Epithelial cell of proximal tubule (primary cell): Measurements from ENCODE around the gene OTOR. TPM values are rescaled to one million over a fixed set of nuclear protein-coding genes. Genes with fewer than 3 reads are reported as not detected.
A peak's percentile ranks its signal among the peaks of the same experiment; 100 is the strongest.

Experiments
- DNase-seq: peaks from one replicate; pipeline ENCODE4 v3.0.0-alpha.2; 2011; ENCODE audit warnings: low read depth
- H3K4me3 ChIP-seq: 2 replicates; pipeline ENCODE4 v1.5.1; 2011; ENCODE audit warnings: low read depth, mild to moderate bottlenecking, low read length
- total RNA-seq: library from RNA; depleted of rRNA; stranded (reverse); fragments of >200 nt; gene quantifications from 2 replicates; pipeline ENCODE4 v1.2.3, GENCODE V29; 2015
- TF ChIP-seq, protein P1 (sequence below): conservative IDR thresholded peaks from 2 replicates; pipeline ENCODE4 v1.5.1; 2012; ENCODE audit warnings: low read depth, mild to moderate bottlenecking, low read length

Gene OTOR, protein sequence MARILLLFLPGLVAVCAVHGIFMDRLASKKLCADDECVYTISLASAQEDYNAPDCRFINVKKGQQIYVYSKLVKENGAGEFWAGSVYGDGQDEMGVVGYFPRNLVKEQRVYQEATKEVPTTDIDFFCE
- total RNA-seq: not detected in 2 replicates

DNA sequence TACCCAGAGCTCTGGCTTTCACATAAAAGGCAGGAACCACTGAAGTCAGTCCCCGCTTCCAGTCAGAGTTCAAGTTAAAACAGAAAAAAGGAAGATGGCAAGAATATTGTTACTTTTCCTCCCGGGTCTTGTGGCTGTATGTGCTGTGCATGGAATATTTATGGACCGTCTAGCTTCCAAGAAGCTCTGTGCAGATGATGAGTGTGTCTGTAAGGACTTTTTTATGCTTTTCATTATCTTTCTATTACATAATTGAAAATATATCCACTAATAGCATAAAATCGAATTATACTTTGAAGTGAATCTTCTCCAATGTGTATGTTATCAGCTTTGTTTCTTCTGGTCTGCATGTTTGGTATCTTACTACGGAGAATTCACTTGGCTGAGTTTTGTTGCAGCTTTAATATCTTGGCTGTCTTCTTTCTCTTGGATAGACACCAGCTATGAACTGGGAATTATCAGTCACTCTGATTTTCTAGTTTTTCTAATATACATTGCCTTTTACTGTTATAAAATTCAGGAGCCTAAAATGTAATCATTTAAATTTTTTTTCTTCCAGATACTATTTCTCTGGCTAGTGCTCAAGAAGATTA is at the start of gene OTOR:
OTOR (plus strand) TSS at position 51 of the 593 bp plus-strand sequence; CDS start at position 95, 44 bp downstream.
- no peak for DNase-seq
- TF ChIP-seq, protein P1, sequence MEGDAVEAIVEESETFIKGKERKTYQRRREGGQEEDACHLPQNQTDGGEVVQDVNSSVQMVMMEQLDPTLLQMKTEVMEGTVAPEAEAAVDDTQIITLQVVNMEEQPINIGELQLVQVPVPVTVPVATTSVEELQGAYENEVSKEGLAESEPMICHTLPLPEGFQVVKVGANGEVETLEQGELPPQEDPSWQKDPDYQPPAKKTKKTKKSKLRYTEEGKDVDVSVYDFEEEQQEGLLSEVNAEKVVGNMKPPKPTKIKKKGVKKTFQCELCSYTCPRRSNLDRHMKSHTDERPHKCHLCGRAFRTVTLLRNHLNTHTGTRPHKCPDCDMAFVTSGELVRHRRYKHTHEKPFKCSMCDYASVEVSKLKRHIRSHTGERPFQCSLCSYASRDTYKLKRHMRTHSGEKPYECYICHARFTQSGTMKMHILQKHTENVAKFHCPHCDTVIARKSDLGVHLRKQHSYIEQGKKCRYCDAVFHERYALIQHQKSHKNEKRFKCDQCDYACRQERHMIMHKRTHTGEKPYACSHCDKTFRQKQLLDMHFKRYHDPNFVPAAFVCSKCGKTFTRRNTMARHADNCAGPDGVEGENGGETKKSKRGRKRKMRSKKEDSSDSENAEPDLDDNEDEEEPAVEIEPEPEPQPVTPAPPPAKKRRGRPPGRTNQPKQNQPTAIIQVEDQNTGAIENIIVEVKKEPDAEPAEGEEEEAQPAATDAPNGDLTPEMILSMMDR: no peak
- no peak within 1 kb of the TSS for H3K4me3 ChIP-seq

DNA sequence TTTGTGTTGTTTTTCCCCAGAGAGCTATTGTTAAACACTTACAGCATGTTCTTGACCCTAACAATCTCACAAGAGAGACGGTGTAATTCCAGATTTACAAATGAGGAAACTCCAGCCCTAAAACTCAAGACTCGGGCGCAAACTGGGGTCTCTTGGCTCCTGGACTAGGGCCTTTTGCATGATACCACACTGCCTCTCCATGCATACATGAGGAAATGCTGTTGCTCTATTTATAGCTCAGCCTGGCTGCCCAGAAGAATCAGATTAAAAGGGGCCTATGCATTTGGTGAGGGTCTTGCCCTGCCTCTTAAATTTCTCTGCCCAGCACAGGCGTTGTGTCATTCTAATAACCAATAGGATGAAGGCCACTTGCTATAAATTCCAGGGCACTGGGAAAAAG is 48.9 kb upstream of the OTOR start:
- H3K4me3 ChIP-seq: no peak overlapping the region
- DNase-seq: no peak
- TF ChIP-seq, protein P1: no peak

DNA sequence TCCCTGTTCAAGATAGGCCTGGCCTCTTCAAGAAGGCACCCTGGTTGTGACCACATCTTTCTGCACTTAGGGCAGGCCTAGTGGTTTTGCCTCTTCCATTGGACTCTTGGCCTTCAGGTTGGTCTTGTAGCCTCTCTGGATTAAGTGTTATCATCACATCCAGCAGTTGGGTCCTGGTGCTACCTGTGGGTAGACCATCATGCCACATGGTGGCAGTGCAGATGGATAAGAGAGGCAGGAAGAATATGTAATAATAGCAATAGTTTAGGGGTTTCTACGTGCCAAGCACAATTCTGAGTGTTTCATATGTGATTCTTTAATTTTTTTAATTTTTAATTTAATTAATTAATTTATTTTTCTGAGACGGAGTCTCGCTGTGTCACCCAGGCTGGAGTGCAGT is 46.9 kb upstream of the OTOR start:
- TF ChIP-seq, protein P1: peak; percentile 51
- DNase-seq: no peak
- H3K4me3 ChIP-seq: no peak overlapping the region

DNA sequence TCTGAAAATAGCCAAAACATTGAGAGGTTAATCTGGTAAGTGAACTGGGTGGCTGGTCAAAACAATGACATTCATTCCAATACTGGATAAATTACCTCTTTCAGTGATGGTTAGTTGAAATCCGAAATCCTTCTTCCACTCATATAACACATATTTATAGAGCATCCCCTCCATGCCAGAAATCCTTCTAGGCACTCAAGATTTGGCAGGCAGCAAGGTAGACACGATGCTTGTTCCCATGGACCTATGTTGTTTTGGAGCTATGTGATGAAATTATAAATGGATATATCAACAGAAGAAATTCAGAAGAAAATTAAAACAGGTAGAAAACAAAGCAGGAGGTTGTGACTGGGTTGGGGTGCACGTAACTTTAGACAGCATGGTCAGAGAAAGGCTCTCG is 44.6 kb upstream of the OTOR start:
- H3K4me3 ChIP-seq: no peak overlapping the region
- DNase-seq: no peak
- TF ChIP-seq, protein P1: no peak

DNA sequence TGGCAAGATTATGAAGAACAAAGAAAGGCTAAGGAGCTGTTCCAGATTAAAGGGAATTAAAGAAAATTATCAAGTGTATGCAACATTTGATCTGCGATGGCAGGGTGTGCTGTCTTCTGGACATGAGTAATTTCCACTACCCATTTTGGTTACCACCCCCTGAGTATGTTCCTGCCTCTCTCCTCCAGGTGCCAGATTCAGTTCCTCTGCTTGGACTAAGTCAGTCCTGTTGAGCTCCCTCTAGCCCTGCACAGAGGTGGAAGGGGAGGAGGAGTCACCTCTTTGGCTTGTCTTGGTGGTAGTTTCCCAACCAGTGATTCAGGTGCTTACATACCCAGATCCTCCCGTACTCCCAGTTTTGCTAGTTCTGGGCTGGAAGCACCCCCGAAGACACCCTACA is 40.5 kb upstream of the OTOR start:
- no peak overlapping the region for H3K4me3 ChIP-seq
- TF ChIP-seq, protein P1: no peak
- no peak for DNase-seq

DNA sequence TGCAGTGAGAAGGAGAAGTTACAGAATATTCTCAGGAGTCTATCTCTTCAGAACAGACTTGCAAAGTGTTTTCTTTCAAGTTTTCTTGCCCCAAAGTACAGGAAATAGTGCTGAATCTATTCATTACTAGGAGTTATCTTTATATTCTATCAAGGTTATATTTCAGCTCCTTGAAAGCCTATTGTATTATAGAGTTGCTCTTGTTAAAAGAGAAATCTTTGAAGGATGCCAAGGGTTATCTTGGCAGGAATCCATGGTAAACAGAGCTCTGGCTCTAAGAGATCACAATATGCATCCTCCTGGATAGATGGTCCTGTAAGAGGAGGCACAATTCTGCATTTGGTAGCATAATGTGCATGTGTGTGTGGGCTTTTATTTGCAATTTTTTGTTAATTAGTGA is 39.6 kb upstream of the OTOR start:
- no peak for DNase-seq
- TF ChIP-seq, protein P1: no peak

DNA sequence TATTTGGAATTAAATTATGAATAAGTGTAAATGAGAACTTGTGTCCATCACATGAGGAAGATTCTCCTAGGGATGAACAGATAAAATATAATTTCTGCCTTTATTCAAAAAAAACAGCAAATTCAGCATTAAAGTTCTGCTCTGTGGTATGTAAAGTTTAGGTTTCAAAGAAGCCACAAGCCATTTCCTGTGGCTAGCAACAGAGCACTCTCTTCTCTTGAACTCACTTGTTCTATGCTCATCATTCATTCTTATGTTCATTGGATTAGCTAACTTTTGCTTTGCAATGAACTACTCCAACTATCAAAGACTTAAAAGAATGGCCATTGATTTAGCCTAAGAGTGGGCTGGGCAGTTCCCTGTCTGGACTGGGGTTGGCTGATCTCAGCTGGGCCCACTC is 39.1 kb upstream of the OTOR start:
- no peak for DNase-seq
- TF ChIP-seq, protein P1: no peak

More for the DNA sequence above, 39.6 kb upstream of the OTOR start:
- H3K4me3 ChIP-seq: no peak overlapping the region

More for the DNA sequence above, 39.1 kb upstream of the OTOR start:
- no peak overlapping the region for H3K4me3 ChIP-seq
